ENCODE data around the gene CYRIA.

DNA sequence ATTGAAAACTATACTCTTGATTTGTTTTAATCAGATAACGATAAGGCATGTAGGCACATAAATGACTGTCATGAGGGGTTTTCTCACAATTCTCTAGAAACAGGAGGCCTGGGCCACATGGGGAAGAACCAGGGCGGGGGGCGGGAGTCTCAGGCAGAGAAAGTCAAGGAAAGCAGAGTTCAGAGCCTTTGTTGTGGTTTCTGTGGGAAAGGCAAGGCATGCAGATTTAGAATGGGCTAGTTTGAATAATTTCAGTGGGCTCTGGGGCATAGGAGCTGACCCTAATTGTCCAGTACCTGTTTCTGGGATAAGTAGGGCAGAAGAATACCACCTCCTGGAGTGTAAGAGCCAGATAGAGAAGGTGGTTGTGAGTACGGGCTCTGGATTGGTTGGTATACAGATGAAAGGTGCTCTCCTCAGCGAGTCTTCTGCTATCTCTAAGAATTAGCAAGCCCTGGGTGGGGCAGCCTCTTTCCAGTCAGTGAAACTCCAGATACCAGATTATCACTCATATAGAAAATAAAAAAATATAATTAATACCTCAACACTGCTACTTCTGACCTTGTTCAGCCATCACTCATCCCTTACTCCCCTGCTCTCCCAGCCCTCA, 41.5 kb upstream of the CYRIA start:
- TF ChIP-seq, protein P1, sequence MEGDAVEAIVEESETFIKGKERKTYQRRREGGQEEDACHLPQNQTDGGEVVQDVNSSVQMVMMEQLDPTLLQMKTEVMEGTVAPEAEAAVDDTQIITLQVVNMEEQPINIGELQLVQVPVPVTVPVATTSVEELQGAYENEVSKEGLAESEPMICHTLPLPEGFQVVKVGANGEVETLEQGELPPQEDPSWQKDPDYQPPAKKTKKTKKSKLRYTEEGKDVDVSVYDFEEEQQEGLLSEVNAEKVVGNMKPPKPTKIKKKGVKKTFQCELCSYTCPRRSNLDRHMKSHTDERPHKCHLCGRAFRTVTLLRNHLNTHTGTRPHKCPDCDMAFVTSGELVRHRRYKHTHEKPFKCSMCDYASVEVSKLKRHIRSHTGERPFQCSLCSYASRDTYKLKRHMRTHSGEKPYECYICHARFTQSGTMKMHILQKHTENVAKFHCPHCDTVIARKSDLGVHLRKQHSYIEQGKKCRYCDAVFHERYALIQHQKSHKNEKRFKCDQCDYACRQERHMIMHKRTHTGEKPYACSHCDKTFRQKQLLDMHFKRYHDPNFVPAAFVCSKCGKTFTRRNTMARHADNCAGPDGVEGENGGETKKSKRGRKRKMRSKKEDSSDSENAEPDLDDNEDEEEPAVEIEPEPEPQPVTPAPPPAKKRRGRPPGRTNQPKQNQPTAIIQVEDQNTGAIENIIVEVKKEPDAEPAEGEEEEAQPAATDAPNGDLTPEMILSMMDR (IDR thresholded peaks at IDR 0.05): no peak
- TF ChIP-seq POLR2A (IDR thresholded peaks at IDR 0.05): no peak
